Stomach smooth muscle (tissue), 2 donors: Measurements from ENCODE around the gene SULF2.

Experiments used
- H3K27ac ChIP-seq: one replicate; pipeline ENCODE4 v1.7.0; 2013; ENCODE audit warnings: mild to moderate bottlenecking, low read length, inconsistent platforms
- H3K27me3 ChIP-seq, 2 donors: one replicate each; pipeline ENCODE4 v1.7.0; 2013; ENCODE audit warnings: low read length in 2 of 2; ENCODE audit not compliant: insufficient read depth in 2 of 2, control insufficient read depth in 1 of 2
- H3K36me3 ChIP-seq, 2 donors: one replicate each; pipeline ENCODE4 v1.7.0; 2013; ENCODE audit warnings: low read length in 2 of 2; ENCODE audit not compliant: control insufficient read depth in 2 of 2, insufficient read depth in 2 of 2
- H3K4me1 ChIP-seq: one replicate; pipeline ENCODE4 v1.7.0; 2013; ENCODE audit warnings: low read length; ENCODE audit not compliant: control insufficient read depth, insufficient read depth
- H3K4me3 ChIP-seq, 2 donors: one replicate each; pipeline ENCODE4 v1.7.0; 2013; ENCODE audit warnings: low read length in 2 of 2
- H3K9ac ChIP-seq, 2 donors: one replicate each; pipeline ENCODE4 v1.7.0; 2013; ENCODE audit warnings: low read length in 2 of 2, mild to moderate bottlenecking in 1 of 2
- H3K9me3 ChIP-seq, 2 donors: one replicate each; pipeline ENCODE4 v1.7.0; 2013; ENCODE audit warnings: low read length in 2 of 2; ENCODE audit not compliant: control insufficient read depth in 2 of 2
- donor health status: healthy.
- donor health status: Pancreatic carcinoma.

SULF2 gene

GRCh38 chr20:47748069-47748468 is 37.2 kb downstream of the SULF2 start:
- Histone ChIP-seq H3K36me3 (peaks cover 0 to 7% of the 10 kb centered on the region in 2 donors), H3K9ac (no peak overlapping the region), H3K4me3 (no peak overlapping the region), H3K9me3 (no peaks in the 10 kb centered on the region), H3K27me3 (no peaks in the 10 kb centered on the region), H3K4me1 (no peaks in the 10 kb centered on the region), H3K27ac (no peak overlapping the region)

GRCh38 chr20:47747669-47748031 is 37.6 kb downstream of the SULF2 start:
- Histone ChIP-seq H3K9ac (no peak overlapping the region), H3K4me3 (no peak overlapping the region), H3K27me3 (no peaks in the 10 kb centered on the region), H3K36me3 (peaks cover 0 to 7% of the 10 kb centered on the region in 2 donors), H3K9me3 (no peaks in the 10 kb centered on the region), H3K27ac (no peak overlapping the region), H3K4me1 (no peaks in the 10 kb centered on the region)

- Histone ChIP-seq H3K4me3 (no peak overlapping the region), H3K27me3 (no peaks in the 10 kb centered on the region), H3K4me1 (peaks cover 2% of the 10 kb centered on the region), H3K9me3 (no peaks in the 10 kb centered on the region), H3K9ac (no peak overlapping the region), H3K27ac (no peak overlapping the region), H3K36me3 (peaks cover 0 to 2% of the 10 kb centered on the region in 2 donors)
Observed at GRCh38 chr20:47744803-47745202, 40.5 kb downstream of the SULF2 start.

- peaks cover 2% of the 10 kb centered on the region for H3K4me1 ChIP-seq
- H3K27ac ChIP-seq, result no peak overlapping the region
- H3K9ac ChIP-seq, result no peak overlapping the region
- no peaks in the 10 kb centered on the region for H3K27me3 ChIP-seq
- no peak overlapping the region for H3K4me3 ChIP-seq
- H3K36me3 ChIP-seq, result peaks cover 0 to 2% of the 10 kb centered on the region in 2 donors
- H3K9me3 ChIP-seq, result no peaks in the 10 kb centered on the region
Observed at GRCh38 chr20:47743671-47744070, 41.6 kb downstream of the SULF2 start.

- Histone ChIP-seq H3K36me3 (peaks cover 0 to 2% of the 10 kb centered on the region in 2 donors), H3K9ac (no peak overlapping the region), H3K4me3 (no peak overlapping the region), H3K27ac (no peak overlapping the region), H3K9me3 (no peaks in the 10 kb centered on the region), H3K4me1 (peaks cover 2% of the 10 kb centered on the region), H3K27me3 (no peaks in the 10 kb centered on the region)
Observed at GRCh38 chr20:47741669-47742608, 43.3 kb downstream of the SULF2 start.

GRCh38 chr20:47740862-47741184 is 44.5 kb downstream of the SULF2 start:
- H3K27me3 ChIP-seq, result no peaks in the 10 kb centered on the region
- H3K4me3 ChIP-seq, result no peak overlapping the region
- peaks cover 2% of the 10 kb centered on the region for H3K4me1 ChIP-seq
- no peak overlapping the region for H3K9ac ChIP-seq
- peaks cover 4 to 8% of the 10 kb centered on the region in 2 donors for H3K36me3 ChIP-seq
- H3K27ac ChIP-seq, result no peak overlapping the region
- no peaks in the 10 kb centered on the region for H3K9me3 ChIP-seq

- Histone ChIP-seq H3K9ac (no peak overlapping the region), H3K36me3 (peaks cover 6 to 12% of the 10 kb centered on the region in 2 donors), H3K4me3 (no peak overlapping the region), H3K9me3 (no peaks in the 10 kb centered on the region), H3K27ac (no peak overlapping the region), H3K4me1 (peaks cover 2% of the 10 kb centered on the region), H3K27me3 (no peaks in the 10 kb centered on the region)
Observed at GRCh38 chr20:47740121-47740861, 45.0 kb downstream of the SULF2 start.

GRCh38 chr20:47737923-47738322 is 47.4 kb downstream of the SULF2 start:
- H3K4me1 ChIP-seq, result peaks cover 2% of the 10 kb centered on the region
- no peak overlapping the region for H3K27ac ChIP-seq
- H3K9ac ChIP-seq, result no peak overlapping the region
- H3K27me3 ChIP-seq, result no peaks in the 10 kb centered on the region
- H3K36me3 ChIP-seq, result peaks cover 7 to 12% of the 10 kb centered on the region in 2 donors
- H3K9me3 ChIP-seq, result no peaks in the 10 kb centered on the region
- H3K4me3 ChIP-seq, result no peak overlapping the region

- Histone ChIP-seq H3K4me3 (no peak overlapping the region), H3K4me1 (peaks cover 2% of the 10 kb centered on the region), H3K27me3 (no peaks in the 10 kb centered on the region), H3K27ac (no peak overlapping the region), H3K36me3 (peaks cover 7 to 12% of the 10 kb centered on the region in 2 donors), H3K9ac (no peak overlapping the region), H3K9me3 (no peaks in the 10 kb centered on the region)
Observed at GRCh38 chr20:47736570-47737152, 48.6 kb downstream of the SULF2 start.

GRCh38 chr20:47735412-47736400 is 49.6 kb downstream of the SULF2 start:
- H3K27ac ChIP-seq, result no peak overlapping the region
- peaks cover 10 to 12% of the 10 kb centered on the region in 2 donors for H3K36me3 ChIP-seq
- no peaks in the 10 kb centered on the region for H3K27me3 ChIP-seq
- H3K4me1 ChIP-seq, result peaks cover 1% of the 10 kb centered on the region
- H3K4me3 ChIP-seq, result no peak overlapping the region
- H3K9me3 ChIP-seq, result no peaks in the 10 kb centered on the region
- H3K9ac ChIP-seq, result no peak overlapping the region
